Spleen (tissue), 11 donors: ENCODE measurements around the gene AKAP1. TPM values are rescaled to one million over a fixed set of nuclear protein-coding genes. Genes with fewer than 3 reads are reported as not detected.

Experiments used
- DNase-seq: peaks from one replicate; pipeline ENCODE4 v3.0.0-alpha.2; 2020
- H3K27ac ChIP-seq, 8 donors: fragments of 200-600 bp; sonication (generic) in 7 of 8; 1 replicate in 4 of 8; 2 replicates in 4 of 8; pipeline versions ENCODE4 v1.5.0 to v1.8.0; 2016 to 2021; ENCODE audit warnings: inconsistent platforms in 4 of 8, mild to moderate bottlenecking in 4 of 8, moderate library complexity in 1 of 8
- H3K27me3 ChIP-seq, 7 donors: fragments of 200-600 bp; sonication (generic) in 6 of 7; replicated peaks in 1 of 7; 1 replicate in 4 of 7; 2 replicates in 3 of 7; pipeline versions ENCODE4 v1.5.0 to v1.8.0; 2016 to 2021; ENCODE audit warnings: inconsistent platforms in 3 of 7, mild to moderate bottlenecking in 1 of 7
- H3K36me3 ChIP-seq, 6 donors: fragments of 200-600 bp; sonication (generic) in 5 of 6; 1 replicate in 4 of 6; 2 replicates in 2 of 6; pipeline versions ENCODE4 v1.5.0 to v1.8.0; 2016 to 2021; ENCODE audit warnings: inconsistent platforms in 2 of 6
- H3K4me1 ChIP-seq, 6 donors: fragments of 200-600 bp; sonication (generic) in 5 of 6; 1 replicate in 3 of 6; 2 replicates in 3 of 6; pipeline versions ENCODE4 v1.5.0 to v1.8.0; 2016 to 2021; ENCODE audit warnings: inconsistent platforms in 3 of 6
- H3K4me3 ChIP-seq, 8 donors: fragments of 200-600 bp; sonication (generic) in 7 of 8; 1 replicate in 4 of 8; 2 replicates in 4 of 8; pipeline versions ENCODE4 v1.5.0 to v1.8.0; 2016 to 2021; ENCODE audit warnings: inconsistent platforms in 4 of 8, mild to moderate bottlenecking in 4 of 8, moderate library complexity in 2 of 8
- H3K9me3 ChIP-seq, 8 donors: fragments of 200-600 bp; sonication (generic) in 7 of 8; 1 replicate in 4 of 8; 2 replicates in 4 of 8; pipeline versions ENCODE4 v1.5.0 to v1.8.0; 2016 to 2021; ENCODE audit warnings: inconsistent platforms in 4 of 8
- POLR2A ChIP-seq, 3 donors: fragments of 450-650 bp; IDR thresholded peaks; one replicate each; pipeline ENCODE4 v1.5.1; 2017; ENCODE audit warnings: antibody characterized with exemption in 3 of 3, mild to moderate bottlenecking in 1 of 3
- POLR2AphosphoS5 ChIP-seq, 3 donors: sonication (generic); formaldehyde crosslinking; IDR thresholded peaks; one replicate each; pipeline ENCODE4 v1.5.1; 2017; ENCODE audit warnings: antibody characterized with exemption in 3 of 3
- WGBS, 5 donors: extraction: QIAGEN DNeasy Blood & Tissue Kit in 3 of 5; methylation state at CpG; one replicate each; pipeline versions ENCODE4 v1.1.5 to v1.1.7; 2013 to 2018; 5-methylcytosine and 5-hydroxymethylcytosine counted together
- intact Hi-C: fragments of 100-400 bp; cut with DNase I; formaldehyde crosslinking; loops from one replicate; pipeline ENCODE4 v1.15.0; 2023; ENCODE audit warnings: low total_unique reads
- polyA plus RNA-seq, 3 donors: library from polyadenylated mRNA; stranded (reverse); fragments of 200-250 nt; gene quantifications; one replicate each; pipeline ENCODE4 v1.2.1, GENCODE V29; 2013
- total RNA-seq, 7 donors: library from RNA; depleted of rRNA in 3 of 7; stranded (reverse); fragments of >200 nt in 3 of 7; fragmentation: NEBNext Ultra II Directional in 4 of 7; extraction: Animal tissue kit (Norgen Biotek cat#: 25700) in 4 of 7; gene quantifications; one replicate each; pipeline versions ENCODE4 v1.1.0 to v1.2.1, GENCODE V29; 2016 to 2021
- TF ChIP-seq, protein P1 (sequence below), 11 experiments: fragments of 200-600 bp in 7 of 11; fragments of 450-650 bp in 4 of 11; sonication (generic) in 4 of 11; IDR thresholded peaks in 8 of 11; conservative IDR thresholded peaks in 3 of 11; 1 replicate in 7 of 11; 2 replicates in 4 of 11; pipeline versions ENCODE4 v1.4.0 to v1.8.0; 2016 to 2021; ENCODE audit warnings: antibody characterized with exemption in 11 of 11, inconsistent platforms in 4 of 11, mild to moderate bottlenecking in 1 of 11
- donor health status: healthy with polysubstance abuse.
- donor health status: DM: no; HTN: no; CAD: no; lungs with moderate emphysema.
- donor health status: DM: no; HTN: no; CAD: no.
- donor health status: Bipolar disorder and iron deficiency.
- donor health status: healthy.
- donor health status: DM: no; HTN: no; CAD: no.
- donor health status: DM: yes; HTN: yes; CAD: no.

The AKAP1 gene
- total and polyA plus RNA-seq, 10 donors, result 6.7 to 23.9 (median 17.6) TPM

GRCh38 chr17:57146273-57146672 lies 61.2 kb downstream of the AKAP1 start:
- WGBS, 5 donors, result 93 to 97% (median 95%) methylated on average over 5 of the region's 5 CpGs

DNA sequence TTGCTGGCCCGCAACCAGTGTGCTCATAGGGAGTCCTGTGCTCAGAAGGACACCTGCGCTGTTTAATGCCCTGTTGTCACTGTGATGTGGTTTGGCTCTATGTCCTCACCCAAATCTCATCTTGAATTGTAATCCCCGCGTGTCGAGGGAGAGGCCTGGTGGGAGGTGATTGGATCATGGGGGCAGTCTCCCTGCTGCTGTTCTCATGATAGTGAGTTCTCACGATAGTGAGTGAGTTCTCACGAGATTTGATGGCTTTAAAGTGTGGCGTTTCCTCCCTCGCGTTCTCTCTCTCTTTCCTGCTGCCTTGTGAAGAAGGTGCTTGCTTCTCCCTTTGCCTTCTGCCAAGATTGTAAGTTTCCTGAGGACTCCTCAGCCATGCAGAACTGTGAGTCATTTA lies 66.8 kb downstream of the AKAP1 start:
- peaks cover 0 to 8% (median 0%) of the 10 kb centered on the region in 8 donors for H3K9me3 ChIP-seq
- no peak overlapping the region for H3K4me3 ChIP-seq
- peaks cover 0 to 19% (median 0%) of the 10 kb centered on the region in 7 donors for H3K27me3 ChIP-seq
- WGBS, 5 donors, result 84 to 94% (median 93%) methylated on average over 10 of the region's 10 CpGs
- TF ChIP-seq POLR2A (IDR thresholded peaks at IDR 0.05) (no peak), POLR2AphosphoS5 (IDR thresholded peaks at IDR 0.05) (no peak)
- TF ChIP-seq, protein P1, sequence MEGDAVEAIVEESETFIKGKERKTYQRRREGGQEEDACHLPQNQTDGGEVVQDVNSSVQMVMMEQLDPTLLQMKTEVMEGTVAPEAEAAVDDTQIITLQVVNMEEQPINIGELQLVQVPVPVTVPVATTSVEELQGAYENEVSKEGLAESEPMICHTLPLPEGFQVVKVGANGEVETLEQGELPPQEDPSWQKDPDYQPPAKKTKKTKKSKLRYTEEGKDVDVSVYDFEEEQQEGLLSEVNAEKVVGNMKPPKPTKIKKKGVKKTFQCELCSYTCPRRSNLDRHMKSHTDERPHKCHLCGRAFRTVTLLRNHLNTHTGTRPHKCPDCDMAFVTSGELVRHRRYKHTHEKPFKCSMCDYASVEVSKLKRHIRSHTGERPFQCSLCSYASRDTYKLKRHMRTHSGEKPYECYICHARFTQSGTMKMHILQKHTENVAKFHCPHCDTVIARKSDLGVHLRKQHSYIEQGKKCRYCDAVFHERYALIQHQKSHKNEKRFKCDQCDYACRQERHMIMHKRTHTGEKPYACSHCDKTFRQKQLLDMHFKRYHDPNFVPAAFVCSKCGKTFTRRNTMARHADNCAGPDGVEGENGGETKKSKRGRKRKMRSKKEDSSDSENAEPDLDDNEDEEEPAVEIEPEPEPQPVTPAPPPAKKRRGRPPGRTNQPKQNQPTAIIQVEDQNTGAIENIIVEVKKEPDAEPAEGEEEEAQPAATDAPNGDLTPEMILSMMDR (IDR thresholded peaks at IDR 0.05 in 8 of 11, conservative IDR thresholded peaks at IDR 0.05 in 3 of 11), result no peak
- no peaks in the 10 kb centered on the region for H3K4me1 ChIP-seq
- intact Hi-C loops, result no loop called here
- no peaks in the 10 kb centered on the region for H3K36me3 ChIP-seq
- no peak for DNase-seq
- H3K27ac ChIP-seq, result no peak overlapping the region

More at GRCh38 chr17:57146273-57146672, 61.2 kb downstream of the AKAP1 start:
- Histone ChIP-seq H3K27ac (no peak overlapping the region), H3K4me3 (no peak overlapping the region), H3K36me3 (no peaks in the 10 kb centered on the region), H3K4me1 (peaks cover 0 to 8% (median 0%) of the 10 kb centered on the region in 6 donors), H3K27me3 (peaks cover 0 to 19% (median 0%) of the 10 kb centered on the region in 7 donors), H3K9me3 (peaks cover 0 to 8% (median 0%) of the 10 kb centered on the region in 8 donors)
- intact Hi-C loops, result no loop called here
- no peak for DNase-seq
- TF ChIP-seq POLR2A (IDR thresholded peaks at IDR 0.05), result no peak
- TF ChIP-seq, protein P1 (IDR thresholded peaks at IDR 0.05 in 8 of 11, conservative IDR thresholded peaks at IDR 0.05 in 3 of 11), result no peak
- no peak for TF ChIP-seq POLR2AphosphoS5 (IDR thresholded peaks at IDR 0.05)

DNA sequence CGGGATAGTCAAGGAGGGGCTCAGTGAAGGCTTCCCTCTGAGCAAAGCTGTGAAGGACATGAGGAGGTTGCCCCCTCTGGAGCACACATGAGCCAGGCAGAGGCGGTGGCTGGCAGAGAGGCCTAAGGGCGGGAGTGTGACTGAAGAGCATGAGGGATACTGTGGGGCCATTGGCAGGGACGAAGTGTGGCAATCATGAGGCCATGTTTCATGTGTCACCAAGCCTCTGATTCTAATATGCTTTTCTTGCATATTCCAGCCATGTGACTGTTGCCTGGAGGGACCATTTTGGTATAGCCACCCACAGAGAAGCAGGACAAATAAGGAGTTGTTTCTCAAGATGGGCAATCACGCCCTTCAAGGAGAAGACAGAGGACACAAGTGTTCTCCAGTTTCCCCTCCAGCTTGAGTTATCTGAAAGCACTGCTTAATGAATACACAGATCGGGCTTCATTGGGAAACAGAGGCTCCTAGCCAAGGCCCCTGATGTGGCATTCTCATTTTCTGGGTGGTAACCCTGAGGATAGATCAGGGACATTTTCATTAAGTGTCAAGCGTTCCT lies 68.0 kb downstream of the AKAP1 start:
- no peaks in the 10 kb centered on the region for H3K4me1 ChIP-seq
- peaks cover 0 to 8% (median 0%) of the 10 kb centered on the region in 8 donors for H3K9me3 ChIP-seq
- no peak overlapping the region for H3K27ac ChIP-seq
- intact Hi-C loops, result no loop called here
- no peak overlapping the region for H3K4me3 ChIP-seq
- H3K36me3 ChIP-seq, result no peaks in the 10 kb centered on the region
- 85 to 93% (median 90%) methylated on average over 7 of the region's 7 CpGs for WGBS, 5 donors
- no peak for DNase-seq
- TF ChIP-seq POLR2AphosphoS5 (IDR thresholded peaks at IDR 0.05) (no peak), POLR2A (IDR thresholded peaks at IDR 0.05) (no peak)
- TF ChIP-seq, protein P1 (IDR thresholded peaks at IDR 0.05 in 8 of 11, conservative IDR thresholded peaks at IDR 0.05 in 3 of 11), result no peak
- H3K27me3 ChIP-seq, result peaks cover 0 to 19% (median 0%) of the 10 kb centered on the region in 7 donors

DNA sequence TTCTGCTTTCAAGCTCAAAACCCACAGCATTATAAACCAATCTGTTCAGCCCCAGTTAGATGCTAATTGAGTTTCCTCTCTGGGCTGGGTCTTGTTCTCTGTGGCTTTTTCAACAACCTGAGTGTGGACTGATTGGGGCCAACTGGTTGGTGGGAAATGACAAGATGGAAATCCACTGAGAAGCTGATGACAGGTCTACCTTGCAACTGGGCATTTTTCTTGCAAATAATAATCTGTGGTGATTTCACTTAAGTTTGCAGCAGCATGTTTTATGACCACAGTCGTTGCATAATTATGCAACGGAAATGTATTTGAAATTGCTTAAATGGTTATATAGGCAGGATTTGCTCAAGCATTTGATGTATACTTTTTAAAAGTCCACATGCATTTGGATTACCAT lies 69.9 kb downstream of the AKAP1 start:
- no peaks in the 10 kb centered on the region for H3K4me1 ChIP-seq
- H3K9me3 ChIP-seq, result no peaks in the 10 kb centered on the region
- WGBS, 5 donors, result 39 to 67% (median 62%) methylated on average over 2 of the region's 2 CpGs
- peaks cover 0 to 6% (median 0%) of the 10 kb centered on the region in 7 donors for H3K27me3 ChIP-seq
- DNase-seq, result no peak
- TF ChIP-seq POLR2A (IDR thresholded peaks at IDR 0.05) (no peak), POLR2AphosphoS5 (IDR thresholded peaks at IDR 0.05) (no peak)
- TF ChIP-seq, protein P1 (IDR thresholded peaks at IDR 0.05 in 8 of 11, conservative IDR thresholded peaks at IDR 0.05 in 3 of 11), result no peak
- no peaks in the 10 kb centered on the region for H3K36me3 ChIP-seq
- intact Hi-C loops, result no loop called here
- no peak overlapping the region for H3K27ac ChIP-seq
- H3K4me3 ChIP-seq, result no peak overlapping the region
